GOT3 (cell line): ENCODE data around the gene ELAPOR1.
"Not testable (repeated sequence)": the region's sequence is repeated elsewhere in the genome, so short reads cannot be mapped to it uniquely, and the experiment has no call there.

Experiments
- DNase-seq: peaks from one replicate; lab custom pipeline; 2025; ENCODE audit warnings: mixed read lengths; lab: John Stamatoyannopoulos, UW

Gene ELAPOR1

GRCh38 chr1:109135940-109136339, 22.0 kb downstream of the ELAPOR1 start:
- no peak for DNase-seq

DNA sequence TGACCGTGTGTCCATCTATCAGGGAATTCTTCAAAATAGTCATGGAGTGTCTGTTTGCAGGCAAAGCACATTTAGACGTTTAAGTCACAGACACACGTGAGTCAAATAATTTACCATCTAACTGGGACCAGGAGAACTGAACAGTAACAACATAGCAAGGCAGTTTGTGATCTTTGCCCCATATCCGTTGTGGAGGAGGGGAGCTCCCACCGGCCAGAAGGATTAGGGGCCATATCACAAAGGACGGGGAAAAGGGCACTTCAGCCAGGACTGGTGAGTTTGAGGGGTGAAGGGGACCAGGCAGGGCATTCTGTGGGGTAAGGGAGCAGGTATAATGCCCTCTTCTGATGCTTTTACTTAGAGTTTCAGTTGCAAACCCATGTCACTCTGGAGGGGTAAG, 22.9 kb downstream of the ELAPOR1 start:
- no peak for DNase-seq

DNA sequence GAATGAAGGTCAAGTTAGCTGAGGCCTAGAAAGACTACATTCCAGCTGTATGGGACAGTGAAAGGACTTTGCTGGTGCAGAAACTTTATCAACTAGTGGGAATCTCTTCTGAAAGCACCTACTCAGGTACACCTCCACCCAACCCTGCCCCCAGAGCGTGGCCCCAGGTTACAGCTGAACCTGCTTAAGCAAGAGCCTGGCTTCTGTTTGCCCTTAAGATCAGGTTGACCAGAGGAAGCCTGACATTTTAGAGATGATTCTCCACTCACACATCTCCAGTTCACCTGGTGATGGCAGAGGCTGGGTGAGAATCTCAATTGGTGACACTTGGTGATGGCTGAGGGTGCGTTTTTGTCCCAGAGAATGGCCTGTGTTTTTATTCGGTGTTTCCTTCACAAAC, 24.0 kb downstream of the ELAPOR1 start:
- DNase-seq = no peak

- DNase-seq = no peak
Observed at GRCh38 chr1:109138358-109138757, 24.4 kb downstream of the ELAPOR1 start.

DNA sequence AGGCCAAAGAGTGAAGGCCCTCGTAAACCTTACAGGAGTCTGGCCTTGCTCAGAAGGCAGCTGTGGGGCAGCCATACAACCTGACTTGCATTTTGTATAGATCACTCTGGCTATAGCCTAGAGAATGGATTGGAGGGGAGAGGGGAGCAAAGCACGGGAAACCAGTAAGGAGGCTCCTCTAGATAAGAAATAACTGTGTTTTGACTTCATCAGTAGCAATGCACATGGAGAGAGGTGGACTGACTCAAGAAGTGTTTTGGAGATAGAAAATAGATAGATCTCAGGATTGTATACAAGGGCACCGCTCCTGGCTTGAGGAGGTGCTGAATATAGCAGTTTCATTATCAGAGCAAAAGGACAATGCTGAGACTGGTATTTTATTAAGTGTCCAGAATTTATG, 26.5 kb downstream of the ELAPOR1 start:
- no peak for DNase-seq

DNA sequence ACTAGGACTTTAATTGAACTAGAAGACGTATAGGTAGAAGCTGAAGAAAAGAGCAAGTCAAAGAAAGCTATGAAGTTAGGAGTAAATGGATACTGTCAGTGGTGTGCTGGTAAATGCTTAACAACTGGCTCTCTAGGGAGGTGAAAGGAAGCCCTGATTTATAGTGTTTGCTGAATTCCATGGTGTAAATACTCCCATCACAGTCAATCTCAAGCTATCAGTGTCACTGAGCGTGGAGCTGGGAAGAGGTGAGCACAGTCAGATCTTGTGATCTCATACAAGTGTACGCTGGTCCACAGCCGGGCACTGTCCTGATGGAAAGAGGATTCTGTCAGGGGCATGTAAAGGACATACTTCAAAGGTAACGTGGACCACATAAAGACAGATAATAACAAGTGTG, 28.3 kb downstream of the ELAPOR1 start:
- no peak for DNase-seq

DNA sequence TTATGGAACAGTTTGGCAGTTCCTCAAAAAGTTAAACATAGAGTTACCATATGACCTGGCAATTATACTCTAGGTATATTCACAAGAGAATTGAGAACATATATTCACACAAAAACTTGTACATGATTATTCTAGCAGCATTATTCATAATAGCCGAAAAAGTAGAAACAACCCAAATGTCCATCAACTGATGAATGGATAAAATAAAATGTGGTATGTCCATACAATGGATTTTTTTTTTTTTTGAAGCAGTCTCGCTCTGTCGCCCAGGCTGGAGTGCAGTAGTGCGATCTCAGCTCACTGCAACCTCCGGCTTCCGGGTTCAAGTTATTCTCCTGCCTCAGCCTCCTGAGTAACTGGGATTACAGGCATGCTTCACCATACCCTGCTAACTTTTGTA, 28.8 kb downstream of the ELAPOR1 start:
- DNase-seq = not testable (repeated sequence)

DNA sequence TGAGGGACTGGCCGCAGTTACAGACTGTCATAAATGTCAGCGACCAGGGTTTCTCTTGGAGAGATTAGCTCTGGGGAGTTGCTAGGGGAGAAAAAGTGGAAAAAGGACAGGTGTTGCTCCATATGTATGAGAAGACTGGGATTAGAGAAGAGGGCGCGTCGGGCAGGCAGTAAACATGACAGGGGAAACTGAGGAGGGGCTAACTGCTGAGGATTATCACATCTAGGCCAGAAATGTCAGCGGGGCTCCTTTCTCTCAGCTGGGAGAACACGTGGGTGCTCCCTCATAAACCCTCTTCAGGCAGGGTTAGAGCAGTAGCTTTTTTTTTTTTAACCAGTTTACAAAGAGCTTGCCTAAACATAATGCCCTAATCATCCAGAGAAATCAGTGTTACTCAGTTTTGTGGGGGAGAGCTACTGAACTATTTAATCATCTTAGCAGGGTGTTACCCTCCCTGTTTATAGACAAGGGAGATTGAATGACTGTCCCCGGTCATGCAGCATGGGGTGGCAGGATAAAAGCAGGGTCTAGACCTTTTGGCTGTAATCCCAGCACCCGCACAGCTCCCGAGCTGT, 35.2 kb downstream of the ELAPOR1 start:
- no peak for DNase-seq

DNA sequence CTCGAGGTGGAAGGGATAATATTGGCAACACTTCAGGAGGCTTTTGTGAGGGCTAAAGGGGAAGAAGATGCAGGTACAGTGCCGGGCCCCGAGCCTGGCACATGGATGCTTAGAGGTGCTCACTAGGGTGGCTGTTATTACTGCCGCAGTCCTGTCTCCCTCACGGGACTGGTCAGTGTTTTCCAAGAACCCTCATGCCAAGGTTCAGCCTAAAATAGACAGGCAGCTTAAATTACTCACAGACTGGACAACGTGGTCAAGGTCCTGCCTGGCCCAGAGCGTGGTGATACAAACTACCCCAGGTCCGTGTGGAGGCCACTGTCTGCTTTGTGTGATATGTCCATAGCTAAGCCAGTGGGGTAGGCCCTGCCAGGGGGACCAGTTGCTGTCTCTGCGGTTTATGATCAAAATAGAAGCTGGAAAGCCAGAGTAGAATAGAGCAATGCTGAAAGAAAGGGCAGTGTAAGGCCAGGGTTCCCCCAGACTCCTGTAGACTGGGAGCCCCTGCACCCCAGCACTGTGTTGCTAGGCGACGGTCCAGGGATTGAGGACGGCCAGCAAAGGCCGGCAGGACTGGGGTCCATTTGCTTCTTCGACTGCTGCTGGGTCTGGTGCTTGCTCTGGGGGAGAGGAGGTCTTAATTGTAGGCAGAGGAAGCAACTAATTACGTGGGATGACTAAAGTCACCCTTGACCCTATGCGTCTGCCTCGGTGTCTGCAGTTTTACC, 36.1 kb downstream of the ELAPOR1 start:
- DNase-seq = no peak

DNA sequence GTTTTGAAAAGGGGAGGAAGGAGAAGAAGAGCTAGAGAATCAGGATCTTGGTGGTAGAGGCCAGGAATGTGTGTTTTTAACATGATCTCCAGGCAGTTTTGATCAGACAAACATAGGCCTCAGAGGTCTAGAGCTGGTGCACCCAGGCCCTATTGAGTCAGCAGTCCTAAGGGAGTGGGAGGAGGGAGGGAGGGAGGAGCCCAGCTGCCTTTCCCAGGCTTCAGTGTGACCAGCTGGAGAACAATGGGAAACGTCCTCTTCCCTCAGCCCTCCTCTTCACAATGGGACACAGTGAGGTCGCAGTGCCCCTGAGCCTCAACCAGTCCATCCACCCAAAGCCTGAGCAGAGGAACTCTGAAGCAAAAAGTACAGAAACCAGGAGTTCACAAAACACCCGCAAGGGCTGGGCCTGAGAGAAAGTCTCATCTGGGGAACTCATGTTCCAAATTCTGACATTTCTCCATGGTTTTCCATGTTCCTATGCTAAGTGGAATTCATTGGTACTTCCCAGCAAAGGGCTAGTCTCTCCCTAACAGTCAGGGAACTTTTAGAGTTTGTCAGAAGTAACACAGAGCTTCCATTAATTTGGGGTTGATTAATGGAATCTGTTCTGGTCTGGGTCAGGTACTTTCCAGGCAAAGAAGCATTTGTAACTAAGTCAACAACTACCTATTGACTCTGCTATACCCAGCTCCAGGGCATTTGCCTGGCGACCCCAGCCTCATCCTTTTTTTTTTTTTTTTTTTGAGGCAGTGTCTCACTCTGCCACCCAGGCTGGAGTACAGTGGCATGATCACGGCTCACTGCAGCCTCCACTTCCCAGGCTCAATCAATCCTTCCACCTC, 37.5 kb downstream of the ELAPOR1 start:
- no peak for DNase-seq

DNA sequence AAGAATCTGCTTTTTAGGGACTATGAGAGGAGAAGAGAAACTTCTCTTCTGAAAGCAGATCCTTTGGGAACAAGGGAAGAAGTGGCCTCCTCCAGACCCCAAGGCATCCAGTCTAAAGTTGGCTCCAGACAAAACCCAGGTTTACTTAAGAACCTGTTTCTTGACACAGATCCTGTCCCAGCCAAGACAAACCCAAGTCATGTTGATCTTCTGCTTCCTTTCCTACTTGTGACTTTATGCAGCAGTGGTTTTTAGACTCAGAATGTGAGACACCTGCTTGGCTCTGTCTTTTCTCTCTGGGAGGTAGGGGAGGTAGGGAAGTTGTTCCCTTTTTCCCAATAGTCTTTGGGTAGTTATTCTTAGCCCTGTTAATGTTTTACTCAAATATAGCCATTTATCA, 38.3 kb downstream of the ELAPOR1 start:
- no peak for DNase-seq

GRCh38 chr1:109156916-109157385, 43.0 kb downstream of the ELAPOR1 start:
- DNase-seq = no peak

DNA sequence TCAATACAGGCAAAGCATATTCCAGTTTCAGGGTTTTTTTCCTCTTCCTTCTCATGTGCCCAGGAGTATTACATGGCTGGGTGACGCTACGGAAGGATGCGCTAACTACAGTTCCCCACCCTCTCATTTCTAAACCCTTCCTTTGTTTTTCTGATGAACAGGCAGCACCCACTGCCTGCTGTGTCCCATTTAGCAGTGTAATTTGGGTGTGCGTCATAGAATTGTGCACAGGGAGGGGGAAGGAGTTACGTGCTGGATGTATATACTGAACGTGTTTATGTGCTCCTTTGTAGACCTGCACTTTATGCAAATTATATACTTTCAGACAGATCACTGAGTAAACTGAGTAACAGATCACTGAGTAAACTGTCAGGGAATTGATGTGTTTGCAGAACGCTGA, 44.5 kb downstream of the ELAPOR1 start:
- DNase-seq = no peak

DNA sequence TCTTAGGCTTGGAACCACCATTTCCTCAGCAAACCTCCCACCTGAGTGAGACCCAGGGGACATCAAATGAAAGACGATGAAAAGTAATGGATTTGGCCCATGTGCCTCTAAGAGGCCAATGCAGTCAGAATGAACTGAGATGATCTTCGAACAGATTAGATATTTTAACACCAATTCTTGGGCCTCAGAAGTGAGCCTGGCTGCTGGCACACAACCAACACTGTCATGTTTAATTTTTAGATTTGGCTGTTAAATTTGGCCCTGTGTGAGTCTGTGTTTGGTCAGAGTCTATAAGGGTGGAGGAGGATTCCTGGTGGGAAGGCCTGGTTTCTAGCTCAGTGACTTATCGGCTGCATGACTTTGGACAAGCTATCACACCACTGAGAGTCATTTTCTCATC, 45.4 kb downstream of the ELAPOR1 start:
- no peak for DNase-seq

DNA sequence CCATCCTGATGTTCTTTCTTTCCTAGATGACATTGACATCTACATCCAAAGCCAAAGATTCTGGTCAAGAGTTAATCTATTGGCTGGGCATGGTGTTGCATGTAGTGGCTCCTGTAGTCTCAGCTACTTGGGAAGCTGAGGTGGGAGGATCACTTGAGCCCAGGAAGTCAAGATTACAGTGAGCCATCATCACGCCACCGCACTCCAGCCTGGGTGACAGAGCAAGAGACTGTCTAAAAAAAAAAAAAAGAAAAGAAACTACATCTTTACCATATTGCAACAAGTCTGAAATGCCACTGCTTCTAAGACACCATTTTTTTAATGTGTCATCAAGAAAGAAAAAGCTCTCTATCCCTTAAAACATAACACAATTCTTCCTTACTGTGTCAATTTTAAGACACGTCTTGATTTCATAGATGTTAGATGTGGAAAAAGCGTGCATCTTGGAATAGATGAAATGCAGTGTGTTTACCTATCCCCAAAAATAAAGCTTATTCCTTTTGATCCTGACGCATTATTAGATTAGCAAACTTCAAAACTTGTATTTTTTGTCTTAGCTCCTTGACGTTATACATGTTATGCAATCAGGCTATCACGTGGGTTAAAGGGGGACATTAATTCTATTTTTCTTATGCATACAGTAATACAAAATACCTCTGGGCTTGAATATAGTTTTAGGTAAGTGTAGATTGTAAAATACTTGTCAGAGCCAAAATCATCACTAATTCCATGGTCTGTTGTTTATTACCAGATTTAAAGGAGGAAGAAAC, 46.3 kb downstream of the ELAPOR1 start:
- DNase-seq = no peak

DNA sequence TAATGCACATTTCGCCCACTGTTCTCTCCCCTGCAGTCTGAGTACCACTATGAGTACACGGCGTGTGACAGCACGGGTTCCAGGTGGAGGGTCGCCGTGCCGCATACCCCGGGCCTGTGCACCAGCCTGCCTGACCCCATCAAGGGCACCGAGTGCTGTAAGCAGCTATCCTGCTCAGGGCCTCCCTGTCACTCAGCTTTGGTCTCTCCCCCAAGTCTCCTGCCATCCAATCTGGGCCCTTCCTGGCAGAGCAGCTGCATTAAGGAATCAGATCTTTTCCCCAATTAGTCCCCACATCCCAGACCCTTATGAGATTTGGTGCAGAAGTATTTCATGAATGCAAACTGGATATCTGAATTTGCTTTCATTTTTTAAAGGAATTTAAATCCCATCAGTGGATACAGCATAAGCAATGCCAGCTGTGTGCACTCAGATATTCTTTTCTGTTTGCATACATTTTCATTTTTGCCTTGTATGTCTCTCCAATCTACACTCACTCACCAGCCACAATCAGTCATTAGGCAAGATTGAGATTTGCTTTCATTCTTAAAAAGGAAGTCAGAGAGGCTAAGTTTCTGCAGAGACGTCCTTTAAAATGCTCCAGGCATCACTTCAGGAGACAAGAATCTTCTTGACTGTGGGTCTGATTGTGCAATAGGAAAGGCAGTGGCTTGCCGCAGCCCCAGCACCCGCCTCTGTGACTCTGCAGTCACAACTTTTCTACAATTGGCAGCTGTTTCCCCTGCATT, 48.1 kb downstream of the ELAPOR1 start:
- no peak for DNase-seq

DNA sequence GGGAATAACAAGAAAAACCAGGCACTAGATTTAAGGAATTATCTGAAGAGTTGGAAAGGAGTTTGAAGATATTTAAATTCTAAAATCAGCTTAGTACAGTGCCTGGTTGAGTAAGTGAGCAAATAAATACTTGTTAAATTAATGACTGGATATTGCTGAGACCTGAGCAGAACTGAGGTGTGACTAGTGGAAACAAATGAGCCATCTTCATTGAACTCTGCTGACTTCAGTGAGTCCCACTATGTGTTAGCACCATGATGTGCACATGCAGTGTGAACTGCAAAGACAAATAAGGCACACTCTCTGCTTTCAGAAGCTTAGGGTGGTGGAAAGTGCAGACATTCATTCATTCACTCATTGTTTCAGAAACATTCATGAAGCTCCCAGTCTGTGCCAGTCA, 48.7 kb downstream of the ELAPOR1 start:
- DNase-seq = no peak

GRCh38 chr1:109163551-109163950, 49.6 kb downstream of the ELAPOR1 start:
- DNase-seq = no peak
